NOMO-1 (cell line): ENCODE data around the gene HPN.
"Not testable (repeated sequence)": the region's sequence is repeated elsewhere in the genome, so short reads cannot be mapped to it uniquely, and the experiment has no call there.

Experiments used
- DNase-seq, 2 experiments: peaks; one replicate each; lab custom pipeline; 2025; ENCODE audit not compliant: unreplicated experiment in 2 of 2; lab: John Stamatoyannopoulos, UW

HPN gene

DNA sequence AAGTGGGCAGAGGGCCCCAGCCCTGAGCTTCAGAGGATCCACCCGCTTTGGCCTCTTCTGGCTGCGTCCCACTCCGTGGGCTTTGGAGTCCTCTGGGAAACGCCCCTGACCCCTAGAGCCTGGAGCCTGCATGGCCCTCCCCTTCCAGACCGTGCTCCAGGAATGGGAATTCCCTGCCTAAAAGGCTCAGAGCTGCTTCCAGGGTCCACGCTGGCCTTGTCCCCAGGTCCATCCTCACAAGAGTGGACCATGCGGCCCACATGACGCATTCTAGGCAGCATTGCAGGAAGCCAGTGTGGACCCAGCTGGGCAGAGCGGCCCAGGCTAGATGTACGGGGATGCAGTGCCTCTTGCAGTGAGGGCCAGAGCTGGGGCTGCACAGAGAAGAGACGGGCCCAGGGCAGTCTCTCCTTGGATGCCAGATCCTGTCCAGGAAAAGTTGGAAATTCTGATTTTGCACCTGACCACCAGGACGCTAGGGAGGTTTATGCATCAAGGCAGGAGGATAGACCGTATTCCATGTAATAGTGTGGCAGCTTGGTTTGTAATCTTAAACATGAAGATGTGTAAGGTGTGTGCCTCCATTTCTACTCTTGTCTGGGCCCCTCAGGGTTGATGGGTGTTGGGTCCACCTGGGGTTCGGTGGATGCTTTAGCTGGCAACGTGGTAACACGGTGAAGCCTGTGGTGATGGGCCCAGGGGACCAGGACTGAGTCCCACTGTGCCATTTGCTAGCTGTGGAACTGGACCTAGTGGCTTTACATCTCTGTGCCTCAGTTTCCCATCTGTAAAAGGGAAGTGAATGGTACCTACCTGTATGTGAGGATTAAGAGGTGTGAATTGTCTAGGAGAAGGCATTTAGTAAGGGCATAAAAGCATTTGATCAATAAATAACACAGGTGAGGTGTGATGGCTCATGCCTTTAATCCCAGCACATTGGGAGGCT is 59.3 kb downstream of the HPN start:
- no peak for DNase-seq

DNA sequence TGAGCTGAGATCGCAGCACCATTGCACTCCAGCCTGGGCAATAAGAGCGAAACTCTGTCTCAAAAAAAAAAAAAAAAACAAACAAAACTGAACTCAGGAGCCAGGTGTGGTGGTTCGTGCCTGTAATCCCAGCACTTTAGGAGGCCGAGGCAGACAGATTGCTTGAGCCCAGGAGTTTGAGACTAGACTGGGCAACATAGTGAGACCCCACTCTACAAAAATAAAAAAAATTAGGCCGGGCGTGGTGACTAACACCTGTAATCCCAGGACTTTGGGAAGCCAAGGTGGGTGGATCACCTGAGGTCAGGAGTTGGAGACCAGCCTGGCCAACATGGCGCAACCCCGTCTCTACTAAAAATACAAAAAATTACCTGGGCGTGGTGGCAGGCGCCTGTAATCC is 60.4 kb downstream of the HPN start:
- not testable (repeated sequence) for DNase-seq

DNA sequence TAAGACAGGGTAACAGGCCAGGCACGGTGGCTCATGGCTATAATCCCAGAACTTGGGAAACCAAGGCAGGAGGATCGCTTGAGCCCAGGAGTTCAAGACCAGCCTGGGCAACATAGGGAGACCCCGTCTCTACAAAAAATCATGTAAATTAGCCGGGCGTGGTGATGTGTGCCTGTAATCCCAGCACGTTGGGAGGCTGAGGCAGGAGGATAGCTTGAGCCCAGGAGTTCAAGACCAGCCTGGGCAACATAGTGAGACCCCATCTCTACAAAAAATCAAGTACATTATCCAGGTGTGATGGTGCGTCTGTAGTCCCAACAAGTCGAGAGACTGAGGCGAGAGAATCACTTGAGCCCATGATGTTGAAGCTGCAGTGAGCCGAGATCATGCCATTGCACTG is 62.1 kb downstream of the HPN start:
- not testable (repeated sequence) for DNase-seq

DNA sequence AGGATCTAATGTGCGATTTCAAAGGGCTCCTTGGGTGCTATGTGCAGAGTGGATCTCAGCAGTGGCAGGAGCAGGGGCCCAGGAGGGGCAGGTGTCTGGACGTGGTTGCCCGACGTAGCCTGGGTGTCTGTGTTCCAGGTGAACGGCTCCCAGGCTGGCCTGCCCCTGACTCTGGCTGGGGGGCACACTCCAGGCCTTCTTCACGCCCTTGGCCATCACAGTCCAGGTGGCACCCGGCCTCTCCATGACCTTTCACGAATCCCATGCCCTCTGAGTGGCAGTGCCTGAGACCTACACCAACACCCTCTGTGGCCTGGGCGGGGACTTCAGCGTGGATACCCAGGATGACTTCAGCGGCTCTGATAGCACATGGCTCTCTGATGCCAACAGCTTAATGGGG is 62.8 kb downstream of the HPN start:
- no peak for DNase-seq

DNA sequence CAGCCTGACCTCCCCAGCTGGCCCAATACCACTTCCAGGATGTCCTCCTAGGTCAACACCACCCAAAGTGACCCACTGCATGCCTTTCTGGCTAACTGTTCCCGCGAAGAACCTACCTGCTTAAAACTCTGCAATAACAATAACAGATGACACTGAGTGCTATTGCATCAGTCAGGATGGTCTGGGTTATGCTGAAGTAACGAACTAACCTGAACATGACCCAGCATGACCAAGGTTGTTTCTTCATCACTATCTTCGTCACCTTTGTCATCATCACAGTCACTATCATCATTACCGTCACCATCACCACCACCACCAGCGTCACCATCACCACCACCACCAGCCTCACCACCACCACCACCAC is 63.5 kb downstream of the HPN start:
- DNase-seq = no peak

DNA sequence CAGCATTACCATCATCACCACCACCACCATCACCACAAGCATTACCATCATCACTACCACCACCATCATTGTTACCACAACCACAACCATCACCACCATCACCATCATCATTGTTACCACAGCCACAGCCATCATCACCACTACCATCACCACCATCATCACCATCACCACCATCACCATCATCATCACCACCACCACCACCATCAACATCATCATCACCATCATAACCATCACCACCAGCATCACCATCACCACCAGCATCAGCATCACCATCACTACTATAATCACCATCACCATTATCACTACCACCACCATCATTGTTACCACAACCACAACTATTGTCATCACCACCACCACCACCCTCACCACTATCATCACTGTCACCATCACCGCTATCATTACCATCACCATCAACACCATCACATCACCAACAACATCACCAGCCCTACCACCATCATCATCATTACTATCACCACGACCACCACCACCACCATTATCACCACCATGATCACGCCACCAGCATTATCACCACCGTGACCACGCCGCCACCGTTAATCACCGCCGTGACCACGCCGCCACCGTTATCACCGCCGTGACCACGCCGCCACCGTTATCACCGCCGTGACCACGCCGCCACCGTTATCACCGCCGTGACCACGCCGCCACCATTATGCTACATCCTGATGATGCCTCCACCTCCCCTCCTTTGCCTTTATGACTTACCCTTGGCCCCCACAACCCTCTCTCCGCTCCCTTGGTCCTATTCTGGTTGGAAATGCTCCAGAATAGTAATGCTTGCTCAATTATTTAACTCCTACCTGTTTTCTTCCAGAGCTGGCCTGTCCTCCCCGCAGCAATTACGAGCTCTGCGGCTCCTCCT is 64.1 kb downstream of the HPN start:
- no peak for DNase-seq

DNA sequence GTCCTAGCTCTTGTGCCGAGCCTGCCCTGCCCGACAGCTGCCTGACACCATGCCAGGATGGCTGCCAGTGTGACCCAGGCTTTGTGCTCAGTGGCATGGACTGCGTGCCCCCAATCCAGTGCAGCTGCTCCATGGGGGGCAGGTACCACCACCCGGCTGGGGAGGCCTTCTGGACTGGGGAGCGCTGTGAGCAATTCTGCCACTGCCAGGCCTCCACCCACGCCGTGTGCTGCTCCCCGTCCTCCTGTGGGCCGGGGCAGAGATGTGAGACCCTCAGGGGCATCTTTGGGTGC is 64.7 kb downstream of the HPN start:
- DNase-seq = no peak

DNA sequence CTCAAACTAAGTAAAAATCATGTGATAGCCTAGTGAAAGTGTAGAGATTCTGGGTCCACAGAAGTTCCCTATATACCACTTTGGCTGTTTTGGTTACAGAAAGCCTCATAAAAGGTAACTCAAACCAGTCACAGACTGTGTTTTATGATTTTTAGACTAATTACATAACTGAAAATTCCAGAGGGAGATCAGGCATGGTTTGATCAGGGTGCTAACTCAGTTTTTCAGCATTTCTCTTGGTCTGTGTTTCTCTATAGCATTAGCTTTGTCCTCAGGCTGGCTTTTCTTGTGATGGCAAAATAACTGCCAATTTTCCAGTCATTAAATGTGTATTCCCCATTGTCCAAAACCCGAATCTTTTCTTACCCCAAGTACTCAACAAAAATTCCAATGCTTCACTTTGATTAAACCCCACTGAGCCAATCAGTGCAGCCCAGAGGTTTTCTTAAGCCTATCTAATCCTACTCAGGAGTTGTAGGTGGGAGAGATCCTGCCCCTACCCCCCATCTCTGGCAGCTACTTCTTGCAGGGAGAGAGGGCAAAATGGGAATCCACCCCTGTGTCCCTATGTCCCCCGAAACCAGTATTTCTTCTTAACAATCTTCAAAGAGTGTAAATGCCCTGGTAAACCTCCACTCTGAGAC is 65.5 kb downstream of the HPN start:
- DNase-seq = no peak

DNA sequence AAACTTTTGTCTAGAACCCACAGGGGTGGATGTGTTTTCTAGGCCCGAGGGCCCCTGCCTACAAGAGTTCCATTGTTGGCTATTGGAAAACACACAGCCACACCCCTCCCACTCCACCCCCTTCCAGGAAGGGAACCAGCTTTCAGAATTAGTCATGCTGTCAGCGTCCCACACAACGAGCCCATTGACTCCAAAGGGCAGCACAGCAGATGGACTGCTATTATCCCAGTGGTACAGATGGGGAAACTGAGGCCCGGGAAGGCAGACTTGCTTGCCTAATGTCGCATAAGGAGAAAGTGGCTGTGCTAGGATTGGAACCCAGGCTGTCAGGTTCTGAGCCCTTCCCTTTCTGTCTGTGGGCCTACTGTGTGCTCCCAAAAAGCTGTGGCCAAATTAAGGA is 66.0 kb downstream of the HPN start:
- no peak for DNase-seq

DNA sequence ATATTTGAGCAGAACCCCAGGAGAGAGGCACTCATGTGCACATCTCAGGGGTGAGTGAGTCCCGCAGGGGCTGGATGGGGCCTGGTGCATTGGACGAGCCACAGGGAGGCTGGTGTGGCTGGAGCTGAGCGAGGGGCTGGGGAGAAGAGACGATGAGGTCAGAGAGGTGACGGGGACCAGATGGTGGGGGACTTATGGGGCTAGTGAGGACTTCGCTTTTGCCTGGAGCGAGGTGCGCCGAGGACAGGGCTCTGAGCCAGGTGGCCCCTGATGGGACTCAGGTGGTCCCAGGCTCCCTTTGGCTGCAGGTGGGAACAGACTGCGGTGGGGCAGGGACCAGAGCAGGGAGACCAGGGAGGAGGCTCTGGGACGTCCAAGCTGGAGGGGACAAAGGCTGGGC is 67.2 kb downstream of the HPN start:
- no peak for DNase-seq

DNA sequence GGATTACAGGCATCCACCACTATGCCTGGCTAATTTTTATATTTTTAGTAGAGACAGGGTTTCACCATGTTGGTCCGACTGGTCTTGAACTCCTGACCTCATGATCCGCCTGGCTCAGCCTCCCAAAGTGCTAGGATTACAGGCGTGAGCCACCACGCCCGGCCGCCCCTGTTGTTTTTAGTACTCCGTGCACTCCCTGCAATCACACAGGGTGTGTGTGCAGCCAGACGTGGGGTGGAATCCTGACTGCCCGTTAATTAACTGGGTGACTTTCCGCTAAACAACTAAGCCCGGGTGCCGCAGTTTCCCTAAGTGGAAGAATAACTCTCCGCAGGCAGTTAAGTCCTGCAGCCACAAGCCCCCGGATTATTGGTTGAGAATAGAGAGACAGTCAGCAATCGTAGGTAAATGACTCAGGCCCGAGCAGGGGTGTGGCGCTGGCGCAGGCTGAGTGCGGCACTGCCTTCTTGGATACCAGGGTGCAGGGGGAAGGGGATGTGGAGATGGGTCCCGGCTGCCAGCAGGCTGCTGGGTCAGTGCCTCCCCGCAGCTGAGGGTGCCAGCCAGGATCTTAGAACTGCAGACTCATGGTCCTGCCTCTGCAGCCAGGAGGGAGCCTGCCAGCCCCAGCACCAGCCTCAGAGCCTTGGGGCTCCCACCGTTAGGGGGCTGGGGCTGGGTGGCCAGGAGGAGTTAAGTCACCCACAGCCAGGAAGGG is 68.0 kb downstream of the HPN start:
- no peak for DNase-seq

DNA sequence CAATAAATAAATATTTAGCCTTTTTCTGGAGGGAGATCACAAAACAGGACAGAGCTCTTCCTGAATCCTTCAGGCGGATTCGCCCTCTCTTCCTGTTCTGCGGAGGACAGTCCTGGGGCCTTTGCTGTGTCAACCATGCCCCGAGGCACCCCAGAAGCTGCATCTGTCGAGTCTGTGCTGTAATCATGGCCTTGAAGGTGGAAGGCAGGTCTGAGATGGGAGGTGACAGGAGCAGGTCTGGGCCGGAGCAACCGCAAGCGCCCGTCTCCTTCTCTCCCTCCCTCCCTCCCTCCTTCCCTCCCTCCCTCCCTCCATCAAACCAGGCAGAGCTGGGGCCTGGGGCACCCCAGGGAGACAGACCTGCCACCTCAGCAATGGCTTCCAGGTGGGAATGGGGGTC is 69.5 kb downstream of the HPN start:
- no peak for DNase-seq

DNA sequence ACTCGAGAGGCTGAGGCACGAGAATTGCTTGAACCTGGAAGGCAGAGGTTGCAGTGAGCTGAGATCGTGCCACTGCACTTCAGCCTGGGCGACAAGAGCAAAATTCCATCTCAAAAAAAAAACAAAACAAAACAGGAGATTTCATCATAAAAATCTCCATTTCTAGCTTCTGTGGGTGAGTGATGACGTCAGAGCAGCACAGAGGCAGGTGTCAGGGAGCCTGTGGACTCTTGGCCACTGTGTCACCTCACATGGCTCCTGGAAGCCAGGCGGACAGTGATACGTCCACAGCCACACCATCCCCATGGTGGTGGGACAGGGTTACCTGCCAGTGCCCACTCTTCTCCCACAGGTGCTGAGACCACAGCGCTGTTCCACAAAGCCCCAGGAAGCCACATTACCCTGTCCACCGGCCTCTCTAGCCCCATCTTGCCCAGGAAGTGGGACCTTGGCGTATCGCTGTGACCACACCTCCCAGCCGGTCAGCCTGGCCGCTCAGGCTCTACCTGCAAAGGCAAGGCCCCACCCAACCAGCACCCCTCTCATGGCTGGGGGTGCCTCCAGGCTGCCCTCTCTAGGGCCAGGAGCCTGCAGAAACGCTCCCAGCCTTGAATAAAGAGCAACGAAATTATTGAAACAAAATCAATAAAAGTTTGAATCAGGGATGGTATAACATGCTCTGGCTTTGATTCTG is 71.6 kb downstream of the HPN start:
- no peak for DNase-seq

DNA sequence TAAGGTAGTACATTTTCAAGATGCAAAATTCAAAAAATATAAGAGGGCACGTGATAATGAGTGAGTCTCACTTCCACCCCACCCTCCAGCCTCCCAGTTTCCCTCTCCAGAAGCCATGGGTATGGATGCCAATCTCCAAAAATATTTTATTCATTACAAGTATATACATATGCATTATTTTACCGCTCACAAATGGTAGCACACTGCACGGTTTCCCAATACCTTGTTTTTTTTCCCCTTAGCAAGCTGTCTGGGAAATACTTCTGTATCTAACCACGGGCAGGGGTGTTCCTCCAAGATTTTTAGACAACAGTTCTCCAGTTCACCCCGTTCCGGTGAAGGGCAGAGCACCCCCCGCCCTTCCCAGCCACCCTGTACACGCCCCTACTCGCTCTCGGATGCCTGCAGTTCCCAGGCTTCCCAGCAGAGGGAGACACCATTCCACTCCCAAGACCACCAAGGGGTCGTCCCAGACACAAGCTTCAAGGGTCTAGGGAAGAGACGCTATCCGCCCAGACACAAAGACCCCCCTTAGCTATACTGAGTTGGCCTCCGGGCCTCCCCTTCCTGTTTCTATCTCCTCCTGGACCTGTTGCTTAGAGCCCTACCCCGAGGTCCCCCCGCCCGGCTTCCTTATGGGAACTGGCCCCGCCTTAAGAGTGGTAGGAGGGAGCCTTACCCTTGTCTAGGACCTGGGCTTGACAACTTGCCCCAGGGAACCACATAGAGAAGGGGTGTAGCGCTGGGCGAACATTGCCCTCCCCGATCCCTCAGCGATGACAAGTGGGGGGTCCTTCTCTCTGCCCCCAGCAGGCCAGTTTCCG is 73.0 kb downstream of the HPN start:
- DNase-seq = peak in 1 of 2 experiments; percentile 7

DNA sequence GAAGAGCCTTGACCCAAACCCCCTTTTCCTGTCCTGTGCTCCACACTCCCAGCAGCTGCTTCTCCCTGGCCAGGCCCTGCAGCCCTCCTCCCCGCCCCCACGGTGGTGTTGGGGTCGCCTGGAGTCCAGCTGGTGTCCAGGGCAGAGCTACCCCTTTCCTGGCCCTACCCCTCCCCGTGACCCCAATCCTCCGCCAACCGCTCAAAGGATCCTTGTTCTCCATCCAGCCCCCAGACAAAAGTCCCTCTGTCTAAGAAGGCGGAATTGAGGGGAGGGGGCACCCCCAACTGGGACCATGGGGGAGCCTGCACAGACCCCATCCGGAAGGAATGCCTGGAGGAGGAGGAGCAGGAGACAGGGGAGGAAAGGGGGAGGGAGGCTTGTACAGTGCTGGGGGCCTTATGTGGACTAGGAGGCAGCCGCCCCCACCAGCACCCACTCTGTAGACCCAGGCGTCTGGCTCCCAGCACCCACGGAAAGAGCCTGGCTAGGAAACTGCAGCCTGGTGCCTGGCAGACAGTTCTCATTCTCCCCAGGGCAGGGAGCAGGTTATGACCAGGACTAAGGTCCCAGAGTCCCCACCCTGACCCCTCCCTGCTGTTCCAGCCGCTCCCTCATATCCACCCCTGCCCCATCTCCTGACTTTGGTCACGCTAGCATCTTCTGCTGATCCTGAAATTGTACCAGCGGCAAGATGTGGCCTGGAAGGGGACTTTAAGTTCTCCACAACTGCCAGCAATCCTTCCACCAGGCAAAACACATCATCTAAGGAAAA is 73.8 kb downstream of the HPN start, which contains the start of gene FXYD3:
TSS of gene FXYD3 (plus strand) at position 647 of the 775 bp plus-strand sequence. CDS start 3,554 bp downstream, outside the sequence.
- no peak for DNase-seq
